K562 (cell line): ENCODE data around the gene CBFA2T3. TPM values are rescaled to one million over a fixed set of nuclear protein-coding genes. Genes with fewer than 3 reads are reported as not detected.

Source experiments
- ATAC-seq: fragments of 200-7000 bp; cut with Tn5 transposase; 3 replicates; pipeline ENCODE4 v1.9.1; 2020; ENCODE audit warnings: moderate library complexity
- BruUV-seq: library from RNA; stranded (reverse); fragments of 400-500 nt; replicated peaks from 2 replicates; lab custom pipeline; 2021; lab: Mats Ljungman, UMichigan
- CTCF ChIA-PET: fragments of 300-600 bp; formaldehyde crosslinking; extraction: SDS; loops from one replicate; lab custom pipeline; 2021; ENCODE audit warnings: low intra/inter-chr PET ratio; lab: Yijun Ruan, JAX
- POLR2A ChIA-PET: fragments of 300-600, 350-650 bp; sonication (Branson Sonifier 250); formaldehyde crosslinking; extraction: SDS; loops from one replicate; lab custom pipeline; 2021; ENCODE audit warnings: antibody characterized with exemption, inconsistent platforms; lab: Yijun Ruan, JAX
- DNase-seq, 4 experiments: peaks; one replicate each; pipeline versions ENCODE4 v3.0.0 to v3.0.0-alpha.2; 2011 to 2018; ENCODE audit warnings: low spot score in 3 of 4, mixed read lengths in 3 of 4; ENCODE audit errors: extremely low read depth in 1 of 4
- FAIRE-seq: peaks from 2 replicates; lab custom pipeline; 2011; peaks lifted over from hg19 to GRCh38; lab: Jason Lieb, UNC
- H2AFZ ChIP-seq: 2 replicates; pipeline ENCODE4 v1.6.0; 2011; ENCODE audit warnings: low read depth, low read length, control low read depth, inconsistent platforms
- H3K27ac ChIP-seq: fragments of 200-600 bp; 3 replicates; pipeline ENCODE4 v1.8.0; 2011; ENCODE audit warnings: low read depth, mild to moderate bottlenecking, control low read depth, inconsistent platforms, low read length, moderate library complexity, mixed read lengths; ENCODE audit errors: extremely low read depth
- H3K27me3 ChIP-seq, 2 experiments: fragments of 300-600 bp in 1 of 2; 2 replicates in 1 of 2; 3 replicates in 1 of 2; pipeline versions ENCODE4 v1.6.0 to v1.8.0; 2011; ENCODE audit warnings: inconsistent platforms in 2 of 2, low read length in 2 of 2, mild to moderate bottlenecking in 1 of 2, mixed read lengths in 1 of 2, moderate library complexity in 1 of 2; ENCODE audit not compliant: control insufficient read depth in 2 of 2, insufficient read depth in 2 of 2
- H3K36me3 ChIP-seq: fragments of 300-600 bp; 3 replicates; pipeline ENCODE4 v1.8.0; 2011; ENCODE audit warnings: mild to moderate bottlenecking, low read length, inconsistent platforms; ENCODE audit not compliant: control insufficient read depth, insufficient read depth
- H3K4me1 ChIP-seq, 2 experiments: fragments of 200-600 bp in 1 of 2; replicated peaks in 1 of 2; 2 replicates in 1 of 2; 3 replicates in 1 of 2; pipeline versions ENCODE4 v1.5.1 to v1.8.0; 2011; ENCODE audit warnings: inconsistent platforms in 2 of 2, low read length in 2 of 2, mild to moderate bottlenecking in 1 of 2, mixed read lengths in 1 of 2, moderate library complexity in 1 of 2; ENCODE audit not compliant: control insufficient read depth in 2 of 2, insufficient read depth in 2 of 2
- H3K4me2 ChIP-seq: 2 replicates; pipeline ENCODE4 v1.6.1; 2011; ENCODE audit warnings: low read length, control low read depth, inconsistent platforms, mixed read lengths; ENCODE audit not compliant: insufficient read depth
- H3K4me3 ChIP-seq: fragments of 200-600 bp; sonication (generic), shearing (Covaris generic); 2 replicates; pipeline ENCODE4 v1.5.1; 2016; ENCODE audit warnings: control low read depth, inconsistent platforms
- H3K79me2 ChIP-seq: fragments of 200-600 bp; 3 replicates; pipeline ENCODE4 v1.8.0; 2011; ENCODE audit warnings: low read length, inconsistent platforms; ENCODE audit not compliant: control insufficient read depth, insufficient read depth
- H3K9ac ChIP-seq, 2 experiments: 2 replicates each; pipeline versions ENCODE4 v1.6.0 to v1.6.1; 2011; ENCODE audit warnings: low read depth in 2 of 2, low read length in 2 of 2, control low read depth in 1 of 2, inconsistent platforms in 1 of 2, mild to moderate bottlenecking in 1 of 2, mixed read lengths in 1 of 2; ENCODE audit not compliant: insufficient read depth in 1 of 2
- H3K9me1 ChIP-seq: one replicate; pipeline ENCODE4 v1.6.0; 2011; ENCODE audit warnings: inconsistent platforms, mild to moderate bottlenecking, low read length, moderate library complexity; ENCODE audit not compliant: control insufficient read depth, insufficient read depth
- H3K9me3 ChIP-seq: replicated peaks from 2 replicates; pipeline ENCODE4 v1.5.1; 2011; ENCODE audit warnings: low read depth, low read length, inconsistent platforms; ENCODE audit not compliant: control insufficient read depth, insufficient read depth
- H4K20me1 ChIP-seq: replicated peaks from 2 replicates; pipeline ENCODE4 v1.6.1; 2011; ENCODE audit warnings: low read length, inconsistent platforms, mixed read lengths; ENCODE audit not compliant: control insufficient read depth, insufficient read depth
- ARHGAP35 ChIP-seq: fragments of 450-650 bp; IDR thresholded peaks from 2 replicates; pipeline ENCODE4 v1.6.1; 2018; ENCODE audit not compliant: partially characterized antibody
- ARNT ChIP-seq, 2 experiments: fragments of 450-650 bp; IDR thresholded peaks; 2 replicates each; pipeline ENCODE4 v1.6.1; 2016; ENCODE audit warnings: mild to moderate bottlenecking in 1 of 2
- CREB3 ChIP-seq: fragments of 450-650 bp; conservative IDR thresholded peaks from 2 replicates; pipeline ENCODE4 v1.6.1; 2016; ENCODE audit warnings: missing genetic modification characterization, low read depth, mild to moderate bottlenecking, missing compliant biosample characterization, moderate library complexity
- HMBOX1 ChIP-seq: sonication (generic); IDR thresholded peaks from 2 replicates; pipeline ENCODE4 v1.6.1; 2016
- MAX ChIP-seq: sonication (generic); formaldehyde crosslinking; IDR thresholded peaks from 2 replicates; pipeline ENCODE4 v1.9.0; 2022; ENCODE audit warnings: mild to moderate bottlenecking, missing genetic modification reagents
- MTF1 ChIP-seq: fragments of 250-450 bp; sonication (Bioruptor Pico); IDR thresholded peaks from 2 replicates; pipeline ENCODE4 v1.9.0; 2021; ENCODE audit warnings: moderate library complexity, mild to moderate bottlenecking, inconsistent platforms, borderline replicate concordance
- POLR2G ChIP-seq: fragments of 200-400 bp; formaldehyde crosslinking; IDR thresholded peaks from 2 replicates; pipeline ENCODE4 v1.6.1; 2017; ENCODE audit warnings: low read depth, mild to moderate bottlenecking, antibody characterized with exemption, low read length, moderate library complexity
- RBFOX2 ChIP-seq: fragments of 200-400 bp; formaldehyde crosslinking; IDR thresholded peaks from 2 replicates; pipeline ENCODE4 v1.6.1; 2017; ENCODE audit warnings: low read depth, mild to moderate bottlenecking, low read length, moderate library complexity
- RBM22 ChIP-seq: fragments of 200-400 bp; formaldehyde crosslinking; IDR thresholded peaks from 2 replicates; pipeline ENCODE4 v1.6.1; 2018; ENCODE audit warnings: low read length, low read depth; ENCODE audit not compliant: poor library complexity, severe bottlenecking
- ZFP36 ChIP-seq: fragments of 150-350 bp; IDR thresholded peaks from 2 replicates; pipeline ENCODE4 v1.6.1; 2018; ENCODE audit warnings: low read length, low read depth; ENCODE audit not compliant: partially characterized antibody
- ZNF140 ChIP-seq: fragments of 250-450 bp; sonication (Bioruptor Pico); IDR thresholded peaks from 2 replicates; pipeline ENCODE4 v1.8.0; 2021; ENCODE audit warnings: moderate library complexity, mild to moderate bottlenecking, inconsistent platforms
- WGBS: fragments of 100-300 bp; shearing (Covaris generic); methylation state at CpG from one replicate; pipeline ENCODE4 v1.1.6; 2016; ENCODE audit warnings: low coverage, mixed read lengths; ENCODE audit not compliant: insufficient coverage; ENCODE audit errors: missing lambda C conversion rate; 5-methylcytosine and 5-hydroxymethylcytosine counted together
- in situ Hi-C: fragments of 300-500 bp; cut with MboI; formaldehyde crosslinking; loops from 4 replicates; pipeline ENCODE4 v1.15.0; 2018; ENCODE audit warnings: inconsistent platforms, mixed read lengths
- intact Hi-C: fragments of 100-400 bp; cut with micrococcal nuclease; formaldehyde crosslinking; loops from 2 replicates; pipeline ENCODE4 v1.14.2; 2022
- polyA plus RNA-seq, 8 experiments: library from polyadenylated mRNA; depleted of rRNA in 4 of 8; stranded (reverse) in 5 of 8; unstranded in 3 of 8; fragments of >200 nt; fragmentation: Nextera tagmentation in 2 of 8; fragmentation: Illumina TruSeq in 1 of 8; extraction: Ambion mirVana in 2 of 8; extraction: Trizol in 1 of 8; gene quantifications; 2 replicates each; pipeline versions ENCODE4 v1.2.1 to v1.2.3, GENCODE V29; 2011 to 2014; ENCODE audit warnings: inconsistent platforms in 1 of 8, missing spikeins in 1 of 8
- total RNA-seq, 7 experiments: library from RNA; depleted of rRNA in 6 of 7; stranded (reverse); fragments of >200 nt in 6 of 7; fragmentation: Illumina TruSeq in 2 of 7; extraction: Trizol in 2 of 7; gene quantifications; 2 replicates each; pipeline versions ENCODE4 v1.2.1 to v1.2.3, GENCODE V29; 2011 to 2021; ENCODE audit warnings: low replicate concordance in 1 of 7

CBFA2T3 gene
- total and polyA plus RNA-seq, 9 of the 15 experiments (the other 6 are each of a cell fraction or from before 2014, with no cell fraction given) = 2.3 to 145 (median 6.7) TPM

- TF ChIP-seq POLR2G (peak; percentile 67), RBM22 (peak; percentile 87), ARNT (IDR thresholded peaks at IDR 0.05) (no peak), ZFP36 (peak; percentile 100), CREB3 (tag) (no peak)
Measured at GRCh38 chr16:88971371-88972097, 5.5 kb downstream of the CBFA2T3 start (continued).

GRCh38 chr16:88970539-88971065 is 6.4 kb downstream of the CBFA2T3 start:
- POLR2A ChIA-PET = interaction anchor here (0.5 to 1.1 kb wide), 2 partner anchors 8 to 516 kb away, joined by 3 to 4 read pairs; no protein-coding TSS in a partner anchor
- WGBS = 88% methylated on average over 23 of the region's 31 CpGs
- H2AFZ ChIP-seq = no peak overlapping the region
- FAIRE-seq = no peak
- peaks cover 70% of the 10 kb centered on the region for H4K20me1 ChIP-seq
- H3K4me2 ChIP-seq = no peak overlapping the region
- no peak overlapping the region for H3K4me3 ChIP-seq
- no peaks in the 10 kb centered on the region for H3K27me3 ChIP-seq
- TF ChIP-seq POLR2G (peak; percentile 66), RBFOX2 (peak; percentile 62), MTF1 (CRISPR knock-in tag) (no peak), ZNF140 (CRISPR knock-in tag) (no peak), MAX (CRISPR knock-in tag) (no peak), ARHGAP35 (no peak), HMBOX1 (no peak)
- TF ChIP-seq, all 486 proteins: peak for 2
- H3K9ac ChIP-seq = peak overlapping the region in 1 of 2 experiments; percentile 74; a peak in 1 of 4 replicates
- H3K9me3 ChIP-seq = no peaks in the 10 kb centered on the region
- no peaks in the 10 kb centered on the region for H3K9me1 ChIP-seq
- no peak overlapping the region for H3K27ac ChIP-seq
- CTCF ChIA-PET = no interaction called here
- ATAC-seq (no peak), DNase-seq (no peak)
- peaks cover 16 to 95% of the 10 kb centered on the region in 2 experiments; a peak in 3 of 5 replicates for H3K4me1 ChIP-seq
- peaks cover 100% of the 10 kb centered on the region for H3K79me2 ChIP-seq
- H3K36me3 ChIP-seq = peaks cover 99% of the 10 kb centered on the region
- intact Hi-C loops (loop anchor here (10.0 kb wide), 1 partner anchor 194 kb away; no protein-coding TSS in a partner anchor), in situ Hi-C loops (no loop called here)
- no TSS peak for BruUV-seq
